OCI-LY1 (cell line): Measurements from ENCODE around the gene CTIF.

Experiments
- H2AFZ ChIP-seq: fragments of 200-600 bp; sonication (generic), shearing (Covaris generic); 2 replicates; pipeline ENCODE4 v1.6.0; 2014; ENCODE audit warnings: antibody characterized with exemption, mild to moderate bottlenecking, low read length
- H3F3A ChIP-seq: fragments of 200-600 bp; sonication (generic), shearing (Covaris generic); 2 replicates; pipeline ENCODE4 v1.6.0; 2014; ENCODE audit warnings: mild to moderate bottlenecking, antibody characterized with exemption, low read length, moderate library complexity; ENCODE audit not compliant: insufficient read depth
- H3K27ac ChIP-seq: fragments of 200-600 bp; sonication (generic); 2 replicates; pipeline ENCODE4 v1.5.1; 2014; ENCODE audit warnings: low read length, mixed run types, mild to moderate bottlenecking, low read depth; ENCODE audit not compliant: poor library complexity, severe bottlenecking
- H3K27me3 ChIP-seq: fragments of 200-600 bp; sonication (generic); 2 replicates; pipeline ENCODE4 v1.6.0; 2014; ENCODE audit warnings: antibody characterized with exemption, mild to moderate bottlenecking, low read length, moderate library complexity; ENCODE audit not compliant: insufficient read depth
- H3K36me3 ChIP-seq: fragments of 200-600 bp; sonication (generic); 2 replicates; pipeline ENCODE4 v1.6.1; 2014; ENCODE audit warnings: mild to moderate bottlenecking, antibody characterized with exemption, low read length, moderate library complexity, mixed read lengths; ENCODE audit not compliant: insufficient read depth
- H3K4me1 ChIP-seq: fragments of 200-600 bp; sonication (generic); 2 replicates; pipeline ENCODE4 v1.5.1; 2014; ENCODE audit warnings: mild to moderate bottlenecking, low read length, moderate library complexity; ENCODE audit not compliant: insufficient read depth, severe bottlenecking
- H3K4me2 ChIP-seq: fragments of 200-600 bp; sonication (generic), shearing (Covaris generic); 2 replicates; pipeline ENCODE4 v1.6.1; 2014; ENCODE audit warnings: low read length
- H3K4me3 ChIP-seq: fragments of 200-600 bp; sonication (generic); 2 replicates; pipeline ENCODE4 v1.5.1; 2014; ENCODE audit warnings: low read length, low read depth, mild to moderate bottlenecking, mixed read lengths; ENCODE audit not compliant: poor library complexity, severe bottlenecking
- H3K79me2 ChIP-seq: fragments of 200-600 bp; shearing (Covaris generic); 2 replicates; pipeline ENCODE4 v1.6.1; 2016; ENCODE audit warnings: mixed run types, low read length, mixed read lengths; ENCODE audit not compliant: insufficient read depth
- H3K9ac ChIP-seq: fragments of 200-600 bp; sonication (generic), shearing (Covaris generic); 2 replicates; pipeline ENCODE4 v1.6.1; 2014; ENCODE audit warnings: mild to moderate bottlenecking, low read length, mixed read lengths
- H3K9me2 ChIP-seq: fragments of 200-600 bp; sonication (generic), shearing (Covaris generic); 2 replicates; pipeline ENCODE4 v1.6.1; 2014; ENCODE audit warnings: low read depth, mild to moderate bottlenecking, low read length, mixed read lengths
- H3K9me3 ChIP-seq: fragments of 200-600 bp; shearing (Covaris generic); 2 replicates; pipeline ENCODE4 v1.6.1; 2014; ENCODE audit warnings: low read length, mixed read lengths
- H4K20me1 ChIP-seq: fragments of 200-600 bp; sonication (generic), shearing (Covaris generic); 2 replicates; pipeline ENCODE4 v1.6.0; 2016; ENCODE audit warnings: mild to moderate bottlenecking, low read length; ENCODE audit not compliant: insufficient read depth
- EZH2 ChIP-seq: fragments of 200-600 bp; sonication (generic), shearing (Covaris generic); IDR thresholded peaks from 2 replicates; pipeline ENCODE4 v1.8.0; 2017; ENCODE audit warnings: borderline replicate concordance, mixed run types, mild to moderate bottlenecking, antibody characterized with exemption, low read length, moderate library complexity, mixed read lengths
- TF ChIP-seq, protein P1 (sequence below): fragments of 200-600 bp; sonication (generic), shearing (Covaris generic); IDR thresholded peaks from 2 replicates; pipeline ENCODE4 v1.5.1; 2017; ENCODE audit warnings: mild to moderate bottlenecking, antibody characterized with exemption, low read length, moderate library complexity, mixed read lengths

The CTIF gene

DNA sequence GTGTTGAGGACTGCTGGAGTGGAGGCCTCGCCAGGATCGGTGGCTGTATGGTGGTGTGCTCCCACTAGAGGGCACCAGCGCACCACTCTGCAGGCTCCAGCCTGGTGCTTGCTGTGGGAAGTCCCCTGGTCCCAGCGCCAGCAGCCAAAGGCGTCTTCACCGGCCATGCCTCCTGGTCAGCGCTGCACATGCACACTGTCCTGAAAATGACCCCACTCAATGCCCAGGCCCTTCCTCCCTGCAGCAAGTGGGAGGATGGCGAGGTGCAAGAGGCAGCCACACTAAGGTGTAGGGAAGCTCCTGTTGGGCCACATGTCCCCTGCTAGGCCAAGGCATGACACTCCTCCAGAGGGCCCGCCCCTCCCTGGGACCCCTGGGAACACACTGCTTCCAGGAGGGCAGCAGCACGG is 136.5 kb downstream of the CTIF start:
- Histone ChIP-seq H3K4me1 (peaks cover 6% of the 10 kb centered on the region), H3K79me2 (no peaks in the 10 kb centered on the region), H3K9me3 (no peaks in the 10 kb centered on the region), H3F3A (no peaks in the 10 kb centered on the region), H3K9me2 (no peaks in the 10 kb centered on the region), H3K4me2 (peak overlapping the region; percentile 55; the same call in 1 of the 2 replicates), H3K36me3 (no peaks in the 10 kb centered on the region), H4K20me1 (no peaks in the 10 kb centered on the region), H2AFZ (no peak overlapping the region), H3K27ac (no peak overlapping the region), H3K4me3 (no peak overlapping the region), H3K27me3 (no peaks in the 10 kb centered on the region), H3K9ac (no peak overlapping the region)
- no peak for TF ChIP-seq EZH2
- TF ChIP-seq, protein P1, sequence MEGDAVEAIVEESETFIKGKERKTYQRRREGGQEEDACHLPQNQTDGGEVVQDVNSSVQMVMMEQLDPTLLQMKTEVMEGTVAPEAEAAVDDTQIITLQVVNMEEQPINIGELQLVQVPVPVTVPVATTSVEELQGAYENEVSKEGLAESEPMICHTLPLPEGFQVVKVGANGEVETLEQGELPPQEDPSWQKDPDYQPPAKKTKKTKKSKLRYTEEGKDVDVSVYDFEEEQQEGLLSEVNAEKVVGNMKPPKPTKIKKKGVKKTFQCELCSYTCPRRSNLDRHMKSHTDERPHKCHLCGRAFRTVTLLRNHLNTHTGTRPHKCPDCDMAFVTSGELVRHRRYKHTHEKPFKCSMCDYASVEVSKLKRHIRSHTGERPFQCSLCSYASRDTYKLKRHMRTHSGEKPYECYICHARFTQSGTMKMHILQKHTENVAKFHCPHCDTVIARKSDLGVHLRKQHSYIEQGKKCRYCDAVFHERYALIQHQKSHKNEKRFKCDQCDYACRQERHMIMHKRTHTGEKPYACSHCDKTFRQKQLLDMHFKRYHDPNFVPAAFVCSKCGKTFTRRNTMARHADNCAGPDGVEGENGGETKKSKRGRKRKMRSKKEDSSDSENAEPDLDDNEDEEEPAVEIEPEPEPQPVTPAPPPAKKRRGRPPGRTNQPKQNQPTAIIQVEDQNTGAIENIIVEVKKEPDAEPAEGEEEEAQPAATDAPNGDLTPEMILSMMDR: peak; percentile 89

DNA sequence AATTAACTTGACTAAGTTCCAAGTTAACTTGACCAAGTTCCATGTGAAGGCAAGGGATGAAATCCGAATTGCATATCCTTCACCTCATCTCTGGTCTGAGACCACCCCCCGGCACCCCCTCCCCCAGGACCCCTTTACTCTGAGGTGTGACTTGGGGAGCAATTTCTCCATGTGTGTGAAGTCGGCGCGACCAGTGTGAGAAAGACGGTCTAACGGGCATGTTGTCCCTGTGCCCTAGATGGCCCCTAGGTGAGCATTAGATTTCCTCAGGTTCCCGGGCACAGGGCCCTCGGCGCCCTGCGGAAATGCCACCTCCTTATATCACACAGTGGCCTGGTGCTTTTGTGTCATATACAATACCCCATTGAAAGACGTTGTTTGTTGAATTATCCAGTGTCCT is 137.1 kb downstream of the CTIF start:
- Histone ChIP-seq H3K4me1 (peaks cover 6% of the 10 kb centered on the region), H3K27ac (no peak overlapping the region)

DNA sequence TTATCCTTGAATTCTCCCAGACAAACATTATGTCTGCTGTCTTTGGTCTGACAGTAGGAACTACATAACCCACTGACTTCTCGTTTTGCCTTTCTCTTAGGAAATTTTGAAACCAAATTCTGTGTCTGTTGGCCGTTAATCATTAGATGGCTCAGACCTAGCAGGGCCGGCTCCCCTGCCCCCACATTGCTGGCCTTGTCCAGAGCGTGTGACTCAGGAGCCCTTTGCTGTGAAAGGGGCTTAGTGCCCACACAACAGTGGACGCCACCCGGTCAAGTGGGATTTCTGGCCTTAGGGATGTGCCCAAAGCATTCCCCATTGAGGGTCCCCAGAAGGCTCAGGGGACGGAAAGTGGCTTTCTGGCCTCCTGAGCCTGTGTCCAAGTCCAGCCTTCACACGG is 137.5 kb downstream of the CTIF start:
- Histone ChIP-seq H2AFZ (no peak overlapping the region), H3K9ac (no peak overlapping the region), H3K36me3 (no peaks in the 10 kb centered on the region), H3K4me2 (no peak overlapping the region), H4K20me1 (no peaks in the 10 kb centered on the region), H3K9me2 (no peaks in the 10 kb centered on the region), H3K27me3 (no peaks in the 10 kb centered on the region), H3K27ac (no peak overlapping the region), H3K79me2 (no peaks in the 10 kb centered on the region), H3K4me3 (no peak overlapping the region), H3K4me1 (peaks cover 6% of the 10 kb centered on the region), H3F3A (no peaks in the 10 kb centered on the region), H3K9me3 (no peaks in the 10 kb centered on the region)
- TF ChIP-seq EZH2: no peak
- TF ChIP-seq, protein P1: no peak

More for the DNA sequence above, 137.1 kb downstream of the CTIF start:
- no peaks in the 10 kb centered on the region for H3K27me3 ChIP-seq
- no peaks in the 10 kb centered on the region for H3F3A ChIP-seq
- no peaks in the 10 kb centered on the region for H3K9me3 ChIP-seq
- H2AFZ ChIP-seq: no peak overlapping the region
- no peaks in the 10 kb centered on the region for H3K79me2 ChIP-seq
- no peaks in the 10 kb centered on the region for H4K20me1 ChIP-seq
- H3K9ac ChIP-seq: no peak overlapping the region
- H3K36me3 ChIP-seq: no peaks in the 10 kb centered on the region
- no peak overlapping the region for H3K4me3 ChIP-seq
- no peaks in the 10 kb centered on the region for H3K9me2 ChIP-seq
- no peak for TF ChIP-seq EZH2
- TF ChIP-seq, protein P1: no peak
- H3K4me2 ChIP-seq: no peak overlapping the region
